ENCODE results near the gene ATP7B.

Gene ATP7B

DNA sequence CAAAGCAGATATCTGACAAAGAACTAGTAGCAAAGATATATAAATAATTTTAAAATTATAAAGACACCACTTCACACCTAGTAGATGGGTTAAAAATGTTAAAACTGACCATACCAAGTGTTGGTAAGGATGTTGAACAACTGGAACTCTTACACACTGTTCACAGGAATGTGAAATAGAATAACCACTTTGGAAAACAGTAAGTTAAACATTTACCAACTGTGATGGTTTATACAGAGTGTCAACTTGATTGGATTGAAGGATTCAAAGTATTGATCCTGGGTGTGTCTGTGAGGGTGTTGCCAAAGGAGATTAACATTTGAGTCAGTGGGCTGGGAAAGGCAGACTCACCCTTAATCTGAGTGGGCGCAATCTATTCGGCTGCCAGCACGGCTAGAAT, 32.4 kb upstream of the ATP7B start:
- TF ChIP-seq USF1 (IDR thresholded peaks at IDR 0.05) (no peak), CREB1 (IDR thresholded peaks at IDR 0.05; ENCODE audit: low read depth) (no peak), TEAD4 (IDR thresholded peaks at IDR 0.05) (no peak), NFIC (IDR thresholded peaks at IDR 0.05) (no peak), CEBPB (IDR thresholded peaks at IDR 0.05) (no peak), FOXM1 (IDR thresholded peaks at IDR 0.05; ENCODE audit: borderline replicate concordance, low read depth) (no peak), REST (IDR thresholded peaks at IDR 0.05; ENCODE audit: low read depth) (no peak), EP300 (IDR thresholded peaks at IDR 0.05; ENCODE audit: borderline replicate concordance) (no peak), TAF1 (IDR thresholded peaks at IDR 0.05; ENCODE audit: low read depth) (no peak), EGR1 (IDR thresholded peaks at IDR 0.05) (no peak), YY1 (IDR thresholded peaks at IDR 0.05; ENCODE audit: low read depth) (no peak), TCF12 (IDR thresholded peaks at IDR 0.05; ENCODE audit: low read depth) (no peak), RAD21 (IDR thresholded peaks at IDR 0.05; ENCODE audit: low read depth) (no peak), ZBTB7A (IDR thresholded peaks at IDR 0.05; ENCODE audit: low read depth) (no peak)
- TF ChIP-seq, protein P1, sequence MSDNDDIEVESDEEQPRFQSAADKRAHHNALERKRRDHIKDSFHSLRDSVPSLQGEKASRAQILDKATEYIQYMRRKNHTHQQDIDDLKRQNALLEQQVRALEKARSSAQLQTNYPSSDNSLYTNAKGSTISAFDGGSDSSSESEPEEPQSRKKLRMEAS (IDR thresholded peaks at IDR 0.05), result no peak

- no peak for TF ChIP-seq USF1 (IDR thresholded peaks at IDR 0.05)
- no peak for TF ChIP-seq NFIC (IDR thresholded peaks at IDR 0.05)
- no peak for TF ChIP-seq EGR1 (IDR thresholded peaks at IDR 0.05)
- TF ChIP-seq CEBPB (IDR thresholded peaks at IDR 0.05), result no peak
- no peak for TF ChIP-seq CREB1 (IDR thresholded peaks at IDR 0.05; ENCODE audit: low read depth)
- no peak for TF ChIP-seq REST (IDR thresholded peaks at IDR 0.05; ENCODE audit: low read depth)
- no peak for TF ChIP-seq TEAD4 (IDR thresholded peaks at IDR 0.05)
- TF ChIP-seq YY1 (IDR thresholded peaks at IDR 0.05; ENCODE audit: low read depth), result no peak
- no peak for TF ChIP-seq TCF12 (IDR thresholded peaks at IDR 0.05; ENCODE audit: low read depth)
- no peak for TF ChIP-seq RAD21 (IDR thresholded peaks at IDR 0.05; ENCODE audit: low read depth)
- no peak for TF ChIP-seq ZBTB7A (IDR thresholded peaks at IDR 0.05; ENCODE audit: low read depth)
- TF ChIP-seq, protein P1 (IDR thresholded peaks at IDR 0.05), result no peak
- no peak for TF ChIP-seq FOXM1 (IDR thresholded peaks at IDR 0.05; ENCODE audit: borderline replicate concordance, low read depth)
- TF ChIP-seq EP300 (IDR thresholded peaks at IDR 0.05; ENCODE audit: borderline replicate concordance), result no peak
- TF ChIP-seq TAF1 (IDR thresholded peaks at IDR 0.05; ENCODE audit: low read depth), result no peak
Observed at GRCh38 chr13:52036037-52036436, 24.8 kb upstream of the ATP7B start.

- TF ChIP-seq ZBTB7A (IDR thresholded peaks at IDR 0.05; ENCODE audit: low read depth), result no peak
- TF ChIP-seq FOXM1 (IDR thresholded peaks at IDR 0.05; ENCODE audit: borderline replicate concordance, low read depth), result no peak
- TF ChIP-seq CREB1 (IDR thresholded peaks at IDR 0.05; ENCODE audit: low read depth), result no peak
- TF ChIP-seq USF1 (IDR thresholded peaks at IDR 0.05), result no peak
- TF ChIP-seq NFIC (IDR thresholded peaks at IDR 0.05), result no peak
- TF ChIP-seq RAD21 (IDR thresholded peaks at IDR 0.05; ENCODE audit: low read depth), result no peak
- TF ChIP-seq REST (IDR thresholded peaks at IDR 0.05; ENCODE audit: low read depth), result no peak
- TF ChIP-seq TCF12 (IDR thresholded peaks at IDR 0.05; ENCODE audit: low read depth), result no peak
- no peak for TF ChIP-seq CEBPB (IDR thresholded peaks at IDR 0.05)
- no peak for TF ChIP-seq EP300 (IDR thresholded peaks at IDR 0.05; ENCODE audit: borderline replicate concordance)
Observed at GRCh38 chr13:52034616-52035226, 23.5 kb upstream of the ATP7B start.

GRCh38 chr13:52033039-52033438, 21.8 kb upstream of the ATP7B start:
- TF ChIP-seq ZBTB7A (IDR thresholded peaks at IDR 0.05; ENCODE audit: low read depth) (no peak), CEBPB (IDR thresholded peaks at IDR 0.05) (no peak), RAD21 (IDR thresholded peaks at IDR 0.05; ENCODE audit: low read depth) (no peak), TEAD4 (IDR thresholded peaks at IDR 0.05) (no peak), YY1 (IDR thresholded peaks at IDR 0.05; ENCODE audit: low read depth) (no peak), REST (IDR thresholded peaks at IDR 0.05; ENCODE audit: low read depth) (no peak), TAF1 (IDR thresholded peaks at IDR 0.05; ENCODE audit: low read depth) (no peak), CREB1 (IDR thresholded peaks at IDR 0.05; ENCODE audit: low read depth) (no peak)
